Transverse colon (tissue), 4 donors: ENCODE results near the gene PRB2. TPM values are rescaled to one million over a fixed set of nuclear protein-coding genes. Genes with fewer than 3 reads are reported as not detected.
"Not testable (repeated sequence)": the region's sequence is repeated elsewhere in the genome, so short reads cannot be mapped to it uniquely, and the experiment has no call there.

ENCODE experiments used
- DNase-seq: peaks from one replicate; pipeline ENCODE4 v3.0.0-alpha.2; 2019
- H3K27ac ChIP-seq, 4 donors: fragments of 200-600 bp; sonication (generic); 2 replicates each; pipeline ENCODE4 v1.5.1; 2016 to 2018; ENCODE audit warnings: inconsistent platforms in 4 of 4
- H3K27me3 ChIP-seq: fragments of 200-600 bp; sonication (generic); 2 replicates; pipeline ENCODE4 v1.5.1; 2017; ENCODE audit warnings: inconsistent platforms
- H3K36me3 ChIP-seq, 4 donors: fragments of 200-600 bp; sonication (generic); 2 replicates each; pipeline ENCODE4 v1.5.1; 2017 to 2019; ENCODE audit warnings: inconsistent platforms in 4 of 4
- H3K4me1 ChIP-seq, 4 donors: fragments of 200-600 bp; sonication (generic); 2 replicates each; pipeline ENCODE4 v1.5.1; 2017 to 2020; ENCODE audit warnings: inconsistent platforms in 4 of 4
- H3K4me3 ChIP-seq, 4 donors: fragments of 200-600 bp; sonication (generic); 1 replicate in 1 of 4; 2 replicates in 3 of 4; pipeline versions ENCODE4 v1.5.1 to v1.6.1; 2017 to 2019; ENCODE audit warnings: inconsistent platforms in 4 of 4
- H3K9me3 ChIP-seq, 2 donors: fragments of 200-600 bp; sonication (generic); 2 replicates each; pipeline ENCODE4 v1.5.1; 2017 to 2019; ENCODE audit warnings: inconsistent platforms in 2 of 2
- EP300 ChIP-seq: sonication (generic); formaldehyde crosslinking; IDR thresholded peaks from one replicate; pipeline ENCODE4 v1.6.1; 2017; ENCODE audit warnings: antibody characterized with exemption, low read depth
- POLR2A ChIP-seq: fragments of 450-650 bp; IDR thresholded peaks from one replicate; pipeline ENCODE4 v1.6.1; 2016; ENCODE audit warnings: antibody characterized with exemption, mild to moderate bottlenecking, moderate library complexity
- POLR2AphosphoS5 ChIP-seq, 3 donors: sonication (generic); formaldehyde crosslinking; IDR thresholded peaks; one replicate each; pipeline ENCODE4 v1.6.1; 2016; ENCODE audit warnings: antibody characterized with exemption in 3 of 3
- WGBS, 2 donors: methylation state at CpG; one replicate each; pipeline ENCODE4 v1.1.5; 2018; ENCODE audit warnings: low coverage in 1 of 2; 5-methylcytosine and 5-hydroxymethylcytosine counted together
- in situ Hi-C, 4 donors: fragments of 200-750 bp; cut with MboI; loops; one replicate each; pipeline versions ENCODE4 v1.15.0 to v1.15.1; 2017; ENCODE audit warnings: low sequenced_read_pairs in 3 of 4, low pct_ligation_motif_present in 1 of 4, low pct_unique_long_range_greater_than_20kb in 1 of 4
- intact Hi-C: fragments of 100-400 bp; cut with DNase I; formaldehyde crosslinking; loops from one replicate; pipeline ENCODE4 v1.15.1; 2023; ENCODE audit warnings: low total_unique reads
- total RNA-seq, 4 donors: library from RNA; depleted of rRNA; stranded (reverse); fragments of >200 nt; gene quantifications; one replicate each; pipeline ENCODE4 v1.1.0, GENCODE V29; 2016
- TF ChIP-seq, protein P1 (sequence below), 5 experiments: fragments of 200-600 bp in 3 of 5; fragments of 450-650 bp in 2 of 5; sonication (generic) in 3 of 5; IDR thresholded peaks; 1 replicate in 2 of 5; 2 replicates in 3 of 5; pipeline ENCODE4 v1.5.1; 2016 to 2017; ENCODE audit warnings: antibody characterized with exemption in 5 of 5, inconsistent platforms in 3 of 5, mild to moderate bottlenecking in 2 of 5, moderate library complexity in 1 of 5

The PRB2 gene
- total RNA-seq, 4 donors from 2014 or later = not detected

DNA sequence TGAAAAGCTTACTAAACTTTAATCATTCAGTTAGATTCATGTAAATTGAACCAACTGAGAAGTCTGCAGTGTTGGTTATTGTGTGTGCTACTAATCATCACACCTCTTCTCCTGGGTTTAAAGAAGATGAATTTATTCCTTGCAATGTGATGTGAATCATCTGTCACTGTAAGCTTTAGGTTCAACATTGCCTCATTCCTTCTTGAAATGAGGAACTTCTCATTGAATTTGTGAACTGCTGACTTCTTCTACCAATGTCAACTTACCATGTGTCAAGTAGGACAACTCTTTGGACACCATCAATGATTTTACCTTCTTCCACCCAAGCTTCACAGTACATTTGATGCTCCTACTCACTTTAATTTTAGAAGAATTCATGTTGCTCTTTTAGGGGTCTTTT, 17.4 kb upstream of the PRB2 start:
- no peak for DNase-seq
- H3K27ac ChIP-seq = no peak overlapping the region
- TF ChIP-seq POLR2A = no peak
- no peak for TF ChIP-seq POLR2AphosphoS5 (IDR thresholded peaks at IDR 0.05)
- TF ChIP-seq, protein P1, sequence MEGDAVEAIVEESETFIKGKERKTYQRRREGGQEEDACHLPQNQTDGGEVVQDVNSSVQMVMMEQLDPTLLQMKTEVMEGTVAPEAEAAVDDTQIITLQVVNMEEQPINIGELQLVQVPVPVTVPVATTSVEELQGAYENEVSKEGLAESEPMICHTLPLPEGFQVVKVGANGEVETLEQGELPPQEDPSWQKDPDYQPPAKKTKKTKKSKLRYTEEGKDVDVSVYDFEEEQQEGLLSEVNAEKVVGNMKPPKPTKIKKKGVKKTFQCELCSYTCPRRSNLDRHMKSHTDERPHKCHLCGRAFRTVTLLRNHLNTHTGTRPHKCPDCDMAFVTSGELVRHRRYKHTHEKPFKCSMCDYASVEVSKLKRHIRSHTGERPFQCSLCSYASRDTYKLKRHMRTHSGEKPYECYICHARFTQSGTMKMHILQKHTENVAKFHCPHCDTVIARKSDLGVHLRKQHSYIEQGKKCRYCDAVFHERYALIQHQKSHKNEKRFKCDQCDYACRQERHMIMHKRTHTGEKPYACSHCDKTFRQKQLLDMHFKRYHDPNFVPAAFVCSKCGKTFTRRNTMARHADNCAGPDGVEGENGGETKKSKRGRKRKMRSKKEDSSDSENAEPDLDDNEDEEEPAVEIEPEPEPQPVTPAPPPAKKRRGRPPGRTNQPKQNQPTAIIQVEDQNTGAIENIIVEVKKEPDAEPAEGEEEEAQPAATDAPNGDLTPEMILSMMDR (IDR thresholded peaks at IDR 0.05) = no peak
- TF ChIP-seq EP300 = no peak
- H3K36me3 ChIP-seq = no peaks in the 10 kb centered on the region
- no peaks in the 10 kb centered on the region for H3K27me3 ChIP-seq
- in situ Hi-C loops (no loop called here), intact Hi-C loops (no loop called here)
- no peaks in the 10 kb centered on the region for H3K9me3 ChIP-seq
- no peak overlapping the region for H3K4me3 ChIP-seq
- no peaks in the 10 kb centered on the region for H3K4me1 ChIP-seq

DNA sequence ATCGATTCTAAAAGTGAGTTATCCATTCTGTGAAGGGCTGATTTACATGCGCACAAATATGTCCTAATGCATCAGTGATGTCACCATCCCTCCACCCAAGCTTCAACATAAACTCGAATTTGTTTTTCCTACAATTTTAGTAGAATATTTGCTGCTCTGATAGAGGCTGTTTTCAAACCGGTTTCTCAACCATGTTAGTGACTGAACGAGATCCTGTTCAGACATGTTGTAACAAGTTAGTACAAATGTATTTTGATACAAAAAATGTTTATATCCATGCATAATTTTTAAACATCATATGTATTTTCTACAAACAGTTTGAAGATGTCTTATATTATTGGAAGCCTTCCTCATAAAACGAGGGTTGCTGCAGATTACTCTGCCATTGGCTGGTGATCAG, 12.7 kb upstream of the PRB2 start:
- DNase-seq = no peak
- Histone ChIP-seq H3K4me3 (no peak overlapping the region), H3K27ac (no peak overlapping the region), H3K27me3 (no peaks in the 10 kb centered on the region), H3K36me3 (no peaks in the 10 kb centered on the region), H3K4me1 (no peaks in the 10 kb centered on the region), H3K9me3 (no peaks in the 10 kb centered on the region)
- in situ Hi-C loops = no loop called here
- no peak for TF ChIP-seq POLR2A
- TF ChIP-seq EP300 = no peak
- TF ChIP-seq, protein P1 (IDR thresholded peaks at IDR 0.05) = no peak
- no peak for TF ChIP-seq POLR2AphosphoS5 (IDR thresholded peaks at IDR 0.05)
- intact Hi-C loops = no loop called here
- 79 to 80% methylated on average over 6 of the region's 6 CpGs for WGBS, 2 donors

DNA sequence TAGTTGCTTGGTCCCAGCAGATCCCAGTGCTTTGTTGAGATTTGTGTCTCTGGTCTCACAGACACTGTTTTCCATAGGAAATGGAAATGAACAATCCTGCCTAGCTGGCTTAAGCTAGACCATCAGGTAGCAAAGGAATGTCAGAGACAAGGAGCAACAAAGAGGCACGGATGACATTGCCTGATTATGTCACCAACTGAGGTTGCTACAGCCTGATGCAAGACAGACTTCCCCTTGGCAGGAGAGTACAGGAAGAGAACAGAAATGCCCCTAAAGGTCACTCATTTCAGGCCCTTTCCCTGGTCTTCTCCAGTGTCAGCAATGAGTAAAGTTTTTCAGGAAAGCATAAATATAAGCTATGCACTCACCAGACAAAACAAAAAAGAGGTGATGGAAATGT, 2.0 kb upstream of the PRB2 start:
- Histone ChIP-seq H3K4me3 (no peak overlapping the region), H3K36me3 (no peaks in the 10 kb centered on the region), H3K27ac (no peak overlapping the region), H3K27me3 (no peaks in the 10 kb centered on the region), H3K9me3 (no peaks in the 10 kb centered on the region), H3K4me1 (no peaks in the 10 kb centered on the region)
- WGBS, 2 donors = 11 to 45% methylated on average over 1 of the region's 1 CpG
- no peak for DNase-seq
- in situ Hi-C loops (no loop called here), intact Hi-C loops (no loop called here)
- TF ChIP-seq EP300 (no peak), POLR2AphosphoS5 (IDR thresholded peaks at IDR 0.05) (no peak), POLR2A (no peak)
- TF ChIP-seq, protein P1 (IDR thresholded peaks at IDR 0.05) = no peak

DNA sequence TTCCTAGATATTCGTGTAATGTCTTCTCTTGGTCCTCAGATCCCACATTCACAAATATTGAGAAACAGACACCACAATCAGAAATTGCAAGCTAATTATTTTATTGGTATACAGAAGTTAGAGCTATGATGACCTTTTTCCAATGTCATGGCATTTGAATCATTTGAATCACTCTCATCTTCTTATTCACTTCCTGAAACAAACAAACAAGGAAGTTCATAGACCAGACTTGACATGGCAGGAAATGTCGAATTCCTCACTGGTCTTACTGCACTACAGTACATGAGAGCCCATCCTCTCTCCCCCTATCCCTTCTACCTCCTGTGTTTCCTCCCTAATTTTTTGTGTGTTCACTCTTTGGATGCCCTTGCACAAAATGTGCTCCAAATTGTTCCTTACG, 3.9 kb downstream of the PRB2 start:
- H3K9me3 ChIP-seq, H3K36me3 ChIP-seq, intact Hi-C loops, in situ Hi-C loops, H3K4me3 ChIP-seq, H3K4me1 ChIP-seq, H3K27me3 ChIP-seq, DNase-seq, H3K27ac ChIP-seq: not testable (repeated sequence)
- WGBS, 2 donors = 55 to 73% methylated on average over 2 to 3 of the region's 3 CpGs

DNA sequence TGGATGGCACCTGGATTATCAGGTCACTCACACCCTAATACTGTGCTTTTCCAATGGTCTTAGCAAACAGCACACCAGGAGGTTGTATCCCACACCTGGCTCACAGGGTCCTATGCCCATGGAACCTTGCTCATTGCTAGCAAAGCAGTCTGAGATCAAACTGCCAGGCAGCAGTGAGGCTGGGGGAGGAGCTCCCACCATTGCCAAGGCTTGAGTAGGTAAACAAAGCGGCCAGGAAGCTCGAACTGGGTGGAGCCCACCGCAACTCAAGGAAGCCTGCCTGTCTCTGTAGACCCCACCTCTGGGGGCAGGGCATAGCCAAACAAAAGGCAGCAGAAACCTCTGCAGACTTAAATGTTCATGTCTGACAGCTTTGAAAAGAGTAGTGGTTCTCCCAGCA, 17.9 kb downstream of the PRB2 start:
- 76% methylated on average over 3 of the region's 3 CpGs; no CpG with 5 or more reads in 1 of the 2 donors for WGBS, 2 donors
- H3K27me3 ChIP-seq, H3K36me3 ChIP-seq, H3K4me1 ChIP-seq, intact Hi-C loops, DNase-seq, H3K4me3 ChIP-seq, in situ Hi-C loops, H3K27ac ChIP-seq: not testable (repeated sequence)
- H3K9me3 ChIP-seq = peaks cover 4 to 11% of the 10 kb centered on the region in 2 donors
